HuH-7.5 (cell line): ENCODE results near the gene SLC25A44.
"Not testable (repeated sequence)": the region's sequence is repeated elsewhere in the genome, so short reads cannot be mapped to it uniquely, and the experiment has no call there.

Source experiments
- DNase-seq: peaks from one replicate; pipeline ENCODE4 v3.0.0; 2011; ENCODE audit warnings: low spot score

Gene SLC25A44

GRCh38 chr1:156204686-156205085 lies 10.8 kb downstream of the SLC25A44 start:
- no peak for DNase-seq

GRCh38 chr1:156211243-156211642 lies 17.3 kb downstream of the SLC25A44 start:
- no peak for DNase-seq

- DNase-seq: no peak
Measured at GRCh38 chr1:156212130-156212529, 18.2 kb downstream of the SLC25A44 start.

- DNase-seq: peak; percentile 99
Measured at GRCh38 chr1:156212833-156213643, 19.1 kb downstream of the SLC25A44 start, which contains the start of gene PMF1. PMF1 (plus strand) TSS chr1:156213007; CDS start chr1:156213016, 9 bp downstream.

- DNase-seq: no peak
Measured at GRCh38 chr1:156213644-156213966, 19.7 kb downstream of the SLC25A44 start.

- no peak for DNase-seq
Measured at GRCh38 chr1:156214024-156214748, 20.3 kb downstream of the SLC25A44 start.

- DNase-seq: not testable (repeated sequence)
Measured at GRCh38 chr1:156216361-156217086, 22.6 kb downstream of the SLC25A44 start.

- no peak for DNase-seq
Measured at GRCh38 chr1:156217871-156218270, 24.0 kb downstream of the SLC25A44 start.

- no peak for DNase-seq
Measured at GRCh38 chr1:156220226-156220625, 26.3 kb downstream of the SLC25A44 start.

- DNase-seq: no peak
Measured at GRCh38 chr1:156221986-156222692, 28.2 kb downstream of the SLC25A44 start.

GRCh38 chr1:156225677-156226014 lies 31.7 kb downstream of the SLC25A44 start:
- DNase-seq: no peak

GRCh38 chr1:156226116-156226538 lies 32.2 kb downstream of the SLC25A44 start:
- DNase-seq: no peak

GRCh38 chr1:156226782-156227181 lies 32.9 kb downstream of the SLC25A44 start:
- no peak for DNase-seq

- DNase-seq: no peak
Measured at GRCh38 chr1:156228501-156228900, 34.6 kb downstream of the SLC25A44 start.

- no peak for DNase-seq
Measured at GRCh38 chr1:156229809-156230472, 36.0 kb downstream of the SLC25A44 start.

GRCh38 chr1:156230473-156230837 lies 36.6 kb downstream of the SLC25A44 start:
- no peak for DNase-seq

GRCh38 chr1:156232201-156232894 lies 38.4 kb downstream of the SLC25A44 start:
- DNase-seq: no peak

- no peak for DNase-seq
Measured at GRCh38 chr1:156233426-156234127, 39.7 kb downstream of the SLC25A44 start.

GRCh38 chr1:156236164-156236563 lies 42.3 kb downstream of the SLC25A44 start:
- no peak for DNase-seq

GRCh38 chr1:156238248-156238647 lies 44.3 kb downstream of the SLC25A44 start:
- no peak for DNase-seq
